ENCODE results near the gene TMEM132C. TPM values are rescaled to one million over a fixed set of nuclear protein-coding genes. Genes with fewer than 3 reads are reported as not detected.

TMEM132C gene
- total and polyA plus RNA-seq, 4 donors = 0.05 to 0.08 (median 0.05) TPM; not detected in 1

DNA sequence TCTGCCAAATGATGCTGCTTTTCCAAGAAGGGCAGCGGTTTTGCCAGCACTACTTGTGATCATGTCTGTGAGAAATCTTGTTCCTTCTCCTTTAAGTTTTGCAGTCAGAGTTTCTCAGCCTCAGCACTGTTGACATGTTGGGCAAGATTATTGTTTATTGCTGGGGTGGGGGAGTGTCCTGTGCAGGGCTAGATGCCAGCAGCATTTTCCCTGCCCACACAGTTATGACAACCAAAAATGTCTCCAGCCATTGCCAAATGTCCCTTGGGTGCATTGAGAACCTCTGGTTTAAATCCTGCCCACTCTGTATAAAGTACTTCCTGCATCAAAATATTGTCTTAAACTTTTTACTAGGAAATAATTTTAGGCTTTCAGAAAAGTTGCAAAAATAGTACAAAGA lies 20.0 kb downstream of the TMEM132C start:
- Histone ChIP-seq H3K9ac (ENCODE audit: low read depth in 1 of 2, low read length in 2 of 2) (no peak overlapping the region), H3K36me3 (ENCODE audit: control insufficient read depth in 4 of 4, insufficient read depth in 3 of 4, low read depth in 1 of 4, low read length in 3 of 4) (no peaks in the 10 kb centered on the region), H3K4me1 (ENCODE audit: control insufficient read depth in 4 of 4, insufficient read depth in 4 of 4, low read length in 3 of 4) (no peaks in the 10 kb centered on the region), H3K4me3 (ENCODE audit: low read depth in 1 of 3, low read length in 3 of 3) (no peak overlapping the region), H3K27me3 (ENCODE audit: control insufficient read depth in 4 of 4, insufficient read depth in 4 of 4, low read length in 3 of 4) (peaks cover 0 to 4% (median 0%) of the 10 kb centered on the region in 4 donors), H3K9me3 (ENCODE audit: control insufficient read depth in 4 of 4, low read length in 3 of 4) (peaks cover 0 to 6% (median 1%) of the 10 kb centered on the region in 4 donors), H3K27ac (ENCODE audit: low read depth in 1 of 2, low read length in 2 of 2) (no peak overlapping the region)
- 92% methylated on average over 1 of the region's 1 CpG for WGBS
- DNase-seq (ENCODE audit: low spot score) = no peak
- TF ChIP-seq SP1 (IDR thresholded peaks at IDR 0.05) = no peak
- no peak for TF ChIP-seq FOXA2 (IDR thresholded peaks at IDR 0.05)
- no peak for TF ChIP-seq RAD21 (IDR thresholded peaks at IDR 0.05)
- TF ChIP-seq, protein P1, sequence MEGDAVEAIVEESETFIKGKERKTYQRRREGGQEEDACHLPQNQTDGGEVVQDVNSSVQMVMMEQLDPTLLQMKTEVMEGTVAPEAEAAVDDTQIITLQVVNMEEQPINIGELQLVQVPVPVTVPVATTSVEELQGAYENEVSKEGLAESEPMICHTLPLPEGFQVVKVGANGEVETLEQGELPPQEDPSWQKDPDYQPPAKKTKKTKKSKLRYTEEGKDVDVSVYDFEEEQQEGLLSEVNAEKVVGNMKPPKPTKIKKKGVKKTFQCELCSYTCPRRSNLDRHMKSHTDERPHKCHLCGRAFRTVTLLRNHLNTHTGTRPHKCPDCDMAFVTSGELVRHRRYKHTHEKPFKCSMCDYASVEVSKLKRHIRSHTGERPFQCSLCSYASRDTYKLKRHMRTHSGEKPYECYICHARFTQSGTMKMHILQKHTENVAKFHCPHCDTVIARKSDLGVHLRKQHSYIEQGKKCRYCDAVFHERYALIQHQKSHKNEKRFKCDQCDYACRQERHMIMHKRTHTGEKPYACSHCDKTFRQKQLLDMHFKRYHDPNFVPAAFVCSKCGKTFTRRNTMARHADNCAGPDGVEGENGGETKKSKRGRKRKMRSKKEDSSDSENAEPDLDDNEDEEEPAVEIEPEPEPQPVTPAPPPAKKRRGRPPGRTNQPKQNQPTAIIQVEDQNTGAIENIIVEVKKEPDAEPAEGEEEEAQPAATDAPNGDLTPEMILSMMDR (IDR thresholded peaks at IDR 0.05; ENCODE audit: low read depth, low read length, missing input control) = no peak
- no peak for TF ChIP-seq GABPA (IDR thresholded peaks at IDR 0.05 in 1 of 2, conservative IDR thresholded peaks at IDR 0.05 in 1 of 2)
- TF ChIP-seq HNF4A (conservative IDR thresholded peaks at IDR 0.05) = no peak
- no peak for TF ChIP-seq JUND (IDR thresholded peaks at IDR 0.05)
- no peak for TF ChIP-seq NR2F2 (IDR thresholded peaks at IDR 0.05)
- no peak for TF ChIP-seq YY1 (IDR thresholded peaks at IDR 0.05)
- no peak for TF ChIP-seq ZBTB33 (IDR thresholded peaks at IDR 0.05)
- TF ChIP-seq REST (IDR thresholded peaks at IDR 0.05) = no peak
- TF ChIP-seq, protein P2, sequence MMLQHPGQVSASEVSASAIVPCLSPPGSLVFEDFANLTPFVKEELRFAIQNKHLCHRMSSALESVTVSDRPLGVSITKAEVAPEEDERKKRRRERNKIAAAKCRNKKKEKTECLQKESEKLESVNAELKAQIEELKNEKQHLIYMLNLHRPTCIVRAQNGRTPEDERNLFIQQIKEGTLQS (IDR thresholded peaks at IDR 0.05) = no peak
- no peak for TF ChIP-seq RXRA (IDR thresholded peaks at IDR 0.05)
- no peak for TF ChIP-seq FOXA1 (IDR thresholded peaks at IDR 0.05)
- TF ChIP-seq EGR1 (IDR thresholded peaks at IDR 0.05; ENCODE audit: low read depth in 2 of 2) = no peak
- TF ChIP-seq TAF1 (conservative IDR thresholded peaks at IDR 0.05) = no peak

DNA sequence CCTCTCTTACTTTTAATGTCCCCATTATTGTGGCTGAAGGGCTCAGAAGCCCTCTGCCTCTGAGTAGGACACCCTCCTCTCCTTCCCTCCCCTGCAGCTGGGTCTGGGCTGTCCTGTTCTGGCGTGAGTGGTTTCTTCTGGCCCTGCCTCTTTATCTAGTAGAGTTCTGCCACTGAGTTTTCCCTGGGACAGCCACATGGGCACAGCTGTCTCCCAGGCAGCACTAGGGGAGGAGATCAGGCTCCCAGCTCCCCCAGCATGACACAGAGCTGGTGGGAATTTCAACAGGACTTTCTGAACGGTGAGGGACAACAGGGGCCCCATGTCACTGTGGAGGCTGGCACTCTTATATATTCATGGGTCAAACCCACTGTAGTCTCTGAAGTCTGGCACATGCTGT lies 21.4 kb downstream of the TMEM132C start:
- H3K27me3 ChIP-seq (ENCODE audit: control insufficient read depth in 4 of 4, insufficient read depth in 4 of 4, low read length in 3 of 4) = peaks cover 0 to 4% (median under 1%) of the 10 kb centered on the region in 4 donors
- TF ChIP-seq, protein P1 (IDR thresholded peaks at IDR 0.05; ENCODE audit: low read depth, low read length, missing input control) = no peak
- TF ChIP-seq RXRA (IDR thresholded peaks at IDR 0.05) = no peak
- TF ChIP-seq RAD21 (IDR thresholded peaks at IDR 0.05) = no peak
- TF ChIP-seq HNF4A (conservative IDR thresholded peaks at IDR 0.05) = no peak
- TF ChIP-seq FOXA2 (IDR thresholded peaks at IDR 0.05) = no peak
- TF ChIP-seq YY1 (IDR thresholded peaks at IDR 0.05) = no peak
- no peak for TF ChIP-seq JUND (IDR thresholded peaks at IDR 0.05)
- no peak for TF ChIP-seq GABPA (IDR thresholded peaks at IDR 0.05 in 1 of 2, conservative IDR thresholded peaks at IDR 0.05 in 1 of 2)
- no peak for TF ChIP-seq HNF4G (IDR thresholded peaks at IDR 0.05)
- TF ChIP-seq, protein P3, sequence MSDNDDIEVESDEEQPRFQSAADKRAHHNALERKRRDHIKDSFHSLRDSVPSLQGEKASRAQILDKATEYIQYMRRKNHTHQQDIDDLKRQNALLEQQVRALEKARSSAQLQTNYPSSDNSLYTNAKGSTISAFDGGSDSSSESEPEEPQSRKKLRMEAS (IDR thresholded peaks at IDR 0.05) = no peak
- no peak for TF ChIP-seq NR2F2 (IDR thresholded peaks at IDR 0.05)
- TF ChIP-seq TAF1 (conservative IDR thresholded peaks at IDR 0.05) = no peak
- no peak for TF ChIP-seq FOXA1 (IDR thresholded peaks at IDR 0.05)
- no peak overlapping the region for H3K27ac ChIP-seq (ENCODE audit: low read depth in 1 of 2, low read length in 2 of 2)
- H3K4me3 ChIP-seq (ENCODE audit: low read depth in 1 of 3, low read length in 3 of 3) = no peak overlapping the region
- 29% methylated on average over 2 of the region's 2 CpGs for WGBS
- peaks cover 0 to 3% (median 0%) of the 10 kb centered on the region in 4 donors for H3K9me3 ChIP-seq (ENCODE audit: control insufficient read depth in 4 of 4, low read length in 3 of 4)
- no peak overlapping the region for H3K9ac ChIP-seq (ENCODE audit: low read depth in 1 of 2, low read length in 2 of 2)
- H3K36me3 ChIP-seq (ENCODE audit: control insufficient read depth in 4 of 4, insufficient read depth in 3 of 4, low read depth in 1 of 4, low read length in 3 of 4) = no peaks in the 10 kb centered on the region
- DNase-seq (ENCODE audit: low spot score) = no peak
- H3K4me1 ChIP-seq (ENCODE audit: control insufficient read depth in 4 of 4, insufficient read depth in 4 of 4, low read length in 3 of 4) = no peaks in the 10 kb centered on the region

All from liver (tissue), 9 donors.